Measurements from ENCODE around the gene ACRBP. TPM values are rescaled to one million over a fixed set of nuclear protein-coding genes. Genes with fewer than 3 reads are reported as not detected.

Gene ACRBP
- total RNA-seq, 4 donors from 2014 or later: 8.9 to 11.4 (median 10.4) TPM

- H3K4me3 ChIP-seq (replicated peaks in 1 of 3): no peak overlapping the region
- H3K4me1 ChIP-seq: no peaks in the 10 kb centered on the region
- no peaks in the 10 kb centered on the region for H3K9me3 ChIP-seq
- TF ChIP-seq POLR2A (IDR thresholded peaks at IDR 0.05) (no peak), CTCF (IDR thresholded peaks at IDR 0.05) (no peak)
- H3K36me3 ChIP-seq: peaks cover 34 to 61% of the 10 kb centered on the region in 2 donors
- no peak overlapping the region for H3K27ac ChIP-seq
- H3K27me3 ChIP-seq: no peaks in the 10 kb centered on the region
- intact Hi-C loops (cut with DNase I): loop anchor here (5.0 kb wide), 1 partner anchor 46 kb away; no protein-coding TSS in a partner anchor
- WGBS, 2 donors: 90 to 93% methylated on average over 8 of the region's 8 CpGs
- no peak for DNase-seq
These were observed 3.6 kb upstream of the ACRBP start for GRCh38 chr12:6650832-6651231.

- Histone ChIP-seq H3K4me1 (no peaks in the 10 kb centered on the region), H3K4me3 (replicated peaks in 1 of 3) (peak overlapping the region in 2 of 3 donors; percentile 19 to 29), H3K27ac (peak overlapping the region in 1 of 3 donors; percentile 4), H3K9me3 (no peaks in the 10 kb centered on the region), H3K27me3 (no peaks in the 10 kb centered on the region), H3K36me3 (peaks cover 17 to 23% of the 10 kb centered on the region in 2 donors)
- 58 to 64% methylated on average over 26 to 28 of the region's 28 CpGs for WGBS, 2 donors
- peak in 1 of 2 donors; percentile 23 for DNase-seq
- TF ChIP-seq CTCF (IDR thresholded peaks at IDR 0.05): no peak
- no peak for TF ChIP-seq POLR2A (IDR thresholded peaks at IDR 0.05)
- intact Hi-C loops (cut with DNase I): loop anchor here (2.0 kb wide), 1 partner anchor 26 kb away; no protein-coding TSS in a partner anchor
These were observed 753 bp downstream of the ACRBP start for GRCh38 chr12:6646276-6647082.

GRCh38 chr12:6644903-6645302 lies 2.3 kb downstream of the ACRBP start:
- 39 to 44% methylated on average over 5 of the region's 5 CpGs for WGBS, 2 donors
- H3K4me1 ChIP-seq: peaks cover 0 to 5% of the 10 kb centered on the region in 2 donors
- no peak overlapping the region for H3K27ac ChIP-seq
- DNase-seq: peak; percentile 44 to 55
- no peak overlapping the region for H3K4me3 ChIP-seq (replicated peaks in 1 of 3)
- no peaks in the 10 kb centered on the region for H3K9me3 ChIP-seq
- TF ChIP-seq CTCF (IDR thresholded peaks at IDR 0.05) (peak in 3 of 6 experiments; percentile 21 to 35 (median 26)), POLR2A (IDR thresholded peaks at IDR 0.05) (no peak)
- peaks cover 4 to 8% of the 10 kb centered on the region in 2 donors for H3K36me3 ChIP-seq
- intact Hi-C loops (cut with DNase I): no loop called here
- no peaks in the 10 kb centered on the region for H3K27me3 ChIP-seq

GRCh38 chr12:6644257-6644596 lies 3.0 kb downstream of the ACRBP start:
- 70 to 77% methylated on average over 6 of the region's 6 CpGs for WGBS, 2 donors
- H3K9me3 ChIP-seq: no peaks in the 10 kb centered on the region
- no peak overlapping the region for H3K27ac ChIP-seq
- intact Hi-C loops (cut with DNase I): no loop called here
- H3K27me3 ChIP-seq: no peaks in the 10 kb centered on the region
- peaks cover 0 to 7% of the 10 kb centered on the region in 2 donors for H3K36me3 ChIP-seq
- no peak overlapping the region for H3K4me3 ChIP-seq (replicated peaks in 1 of 3)
- DNase-seq: no peak
- peaks cover 5 to 12% of the 10 kb centered on the region in 2 donors for H3K4me1 ChIP-seq
- no peak for TF ChIP-seq CTCF (IDR thresholded peaks at IDR 0.05)
- no peak for TF ChIP-seq POLR2A (IDR thresholded peaks at IDR 0.05)

- H3K27me3 ChIP-seq: no peaks in the 10 kb centered on the region
- no peak overlapping the region for H3K27ac ChIP-seq
- DNase-seq: no peak
- no peak overlapping the region for H3K4me3 ChIP-seq (replicated peaks in 1 of 3)
- TF ChIP-seq POLR2A (IDR thresholded peaks at IDR 0.05) (no peak), CTCF (IDR thresholded peaks at IDR 0.05) (no peak)
- no peaks in the 10 kb centered on the region for H3K9me3 ChIP-seq
- intact Hi-C loops (cut with DNase I): no loop called here
- WGBS, 2 donors: 88 to 92% methylated on average over 5 to 6 of the region's 6 CpGs
- peaks cover 10 to 17% of the 10 kb centered on the region in 2 donors for H3K4me1 ChIP-seq
- H3K36me3 ChIP-seq: peaks cover 0 to 5% of the 10 kb centered on the region in 2 donors
These were observed 3.5 kb downstream of the ACRBP start for GRCh38 chr12:6643569-6644256.

Data from thyroid gland (tissue), 4 donors.